ENCODE data around the gene ZMIZ1.

DNA sequence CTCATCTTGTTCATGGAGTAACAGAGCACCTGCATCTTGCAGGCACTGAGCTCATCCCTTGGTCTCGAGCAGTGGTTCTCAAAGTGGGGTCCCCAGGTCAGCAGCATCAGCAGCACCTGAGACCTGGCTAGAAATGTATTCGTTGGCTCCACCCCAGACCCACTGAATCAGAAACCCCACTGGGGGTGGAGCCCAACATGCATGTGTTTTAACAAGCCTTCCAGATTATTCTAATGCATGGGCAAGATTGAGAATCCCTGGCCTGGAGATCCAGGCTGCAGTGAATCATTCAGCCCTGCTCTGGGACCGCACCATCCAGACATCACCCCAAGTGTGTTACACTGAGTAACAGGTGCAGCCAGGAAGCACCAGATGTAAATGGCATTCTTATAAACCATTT is 193.4 kb downstream of the ZMIZ1 start:
- TF ChIP-seq, protein P1, sequence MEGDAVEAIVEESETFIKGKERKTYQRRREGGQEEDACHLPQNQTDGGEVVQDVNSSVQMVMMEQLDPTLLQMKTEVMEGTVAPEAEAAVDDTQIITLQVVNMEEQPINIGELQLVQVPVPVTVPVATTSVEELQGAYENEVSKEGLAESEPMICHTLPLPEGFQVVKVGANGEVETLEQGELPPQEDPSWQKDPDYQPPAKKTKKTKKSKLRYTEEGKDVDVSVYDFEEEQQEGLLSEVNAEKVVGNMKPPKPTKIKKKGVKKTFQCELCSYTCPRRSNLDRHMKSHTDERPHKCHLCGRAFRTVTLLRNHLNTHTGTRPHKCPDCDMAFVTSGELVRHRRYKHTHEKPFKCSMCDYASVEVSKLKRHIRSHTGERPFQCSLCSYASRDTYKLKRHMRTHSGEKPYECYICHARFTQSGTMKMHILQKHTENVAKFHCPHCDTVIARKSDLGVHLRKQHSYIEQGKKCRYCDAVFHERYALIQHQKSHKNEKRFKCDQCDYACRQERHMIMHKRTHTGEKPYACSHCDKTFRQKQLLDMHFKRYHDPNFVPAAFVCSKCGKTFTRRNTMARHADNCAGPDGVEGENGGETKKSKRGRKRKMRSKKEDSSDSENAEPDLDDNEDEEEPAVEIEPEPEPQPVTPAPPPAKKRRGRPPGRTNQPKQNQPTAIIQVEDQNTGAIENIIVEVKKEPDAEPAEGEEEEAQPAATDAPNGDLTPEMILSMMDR (IDR thresholded peaks at IDR 0.05; ENCODE audit: poor library complexity, severe bottlenecking), result no peak
- no peak for TF ChIP-seq POLR2AphosphoS5 (IDR thresholded peaks at IDR 0.05)
- TF ChIP-seq, protein P2, sequence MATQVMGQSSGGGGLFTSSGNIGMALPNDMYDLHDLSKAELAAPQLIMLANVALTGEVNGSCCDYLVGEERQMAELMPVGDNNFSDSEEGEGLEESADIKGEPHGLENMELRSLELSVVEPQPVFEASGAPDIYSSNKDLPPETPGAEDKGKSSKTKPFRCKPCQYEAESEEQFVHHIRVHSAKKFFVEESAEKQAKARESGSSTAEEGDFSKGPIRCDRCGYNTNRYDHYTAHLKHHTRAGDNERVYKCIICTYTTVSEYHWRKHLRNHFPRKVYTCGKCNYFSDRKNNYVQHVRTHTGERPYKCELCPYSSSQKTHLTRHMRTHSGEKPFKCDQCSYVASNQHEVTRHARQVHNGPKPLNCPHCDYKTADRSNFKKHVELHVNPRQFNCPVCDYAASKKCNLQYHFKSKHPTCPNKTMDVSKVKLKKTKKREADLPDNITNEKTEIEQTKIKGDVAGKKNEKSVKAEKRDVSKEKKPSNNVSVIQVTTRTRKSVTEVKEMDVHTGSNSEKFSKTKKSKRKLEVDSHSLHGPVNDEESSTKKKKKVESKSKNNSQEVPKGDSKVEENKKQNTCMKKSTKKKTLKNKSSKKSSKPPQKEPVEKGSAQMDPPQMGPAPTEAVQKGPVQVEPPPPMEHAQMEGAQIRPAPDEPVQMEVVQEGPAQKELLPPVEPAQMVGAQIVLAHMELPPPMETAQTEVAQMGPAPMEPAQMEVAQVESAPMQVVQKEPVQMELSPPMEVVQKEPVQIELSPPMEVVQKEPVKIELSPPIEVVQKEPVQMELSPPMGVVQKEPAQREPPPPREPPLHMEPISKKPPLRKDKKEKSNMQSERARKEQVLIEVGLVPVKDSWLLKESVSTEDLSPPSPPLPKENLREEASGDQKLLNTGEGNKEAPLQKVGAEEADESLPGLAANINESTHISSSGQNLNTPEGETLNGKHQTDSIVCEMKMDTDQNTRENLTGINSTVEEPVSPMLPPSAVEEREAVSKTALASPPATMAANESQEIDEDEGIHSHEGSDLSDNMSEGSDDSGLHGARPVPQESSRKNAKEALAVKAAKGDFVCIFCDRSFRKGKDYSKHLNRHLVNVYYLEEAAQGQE (IDR thresholded peaks at IDR 0.05; ENCODE audit: borderline replicate concordance), result no peak
- no peak for TF ChIP-seq EZH2 (IDR thresholded peaks at IDR 0.05; ENCODE audit: borderline replicate concordance, insufficient read depth, low read length, poor library complexity, severe bottlenecking)
- no peak for TF ChIP-seq EP300 (conservative IDR thresholded peaks at IDR 0.05; ENCODE audit: poor library complexity, severe bottlenecking)
- no peak for TF ChIP-seq SMC3 (conservative IDR thresholded peaks at IDR 0.05; ENCODE audit: poor library complexity)
- TF ChIP-seq TAF1 (IDR thresholded peaks at IDR 0.05; ENCODE audit: low read depth), result no peak
- no peak for TF ChIP-seq RAD21 (conservative IDR thresholded peaks at IDR 0.05)
